HL-60 (cell line): ENCODE data around the gene KIAA1210.

Experiments used
- DNase-seq, 2 experiments: peaks; one replicate each; pipeline ENCODE4 v3.0.0-alpha.2; 2010 to 2020; ENCODE audit warnings: low read depth in 1 of 2, low spot score in 1 of 2
- H3K27ac ChIP-seq: fragments of 250-450 bp; sonication (Bioruptor Pico); replicated peaks from 2 replicates; pipeline ENCODE4 v1.5.1; 2020; ENCODE audit warnings: mild to moderate bottlenecking, moderate library complexity
- H3K27me3 ChIP-seq: fragments of 250-450 bp; sonication (Bioruptor Pico); 2 replicates; pipeline ENCODE4 v1.5.1; 2021; ENCODE audit warnings: mild to moderate bottlenecking, moderate library complexity; ENCODE audit not compliant: insufficient read depth, poor library complexity, severe bottlenecking
- H3K4me3 ChIP-seq: replicated peaks from 2 replicates; pipeline ENCODE4 v1.5.1; 2011; ENCODE audit warnings: mild to moderate bottlenecking, control low read depth, low read length; ENCODE audit not compliant: insufficient read depth
- GABPA ChIP-seq: IDR thresholded peaks from 2 replicates; pipeline ENCODE4 v1.6.1; 2012; ENCODE audit warnings: low read depth
- POLR2AphosphoS5 ChIP-seq: IDR thresholded peaks from 2 replicates; pipeline ENCODE4 v1.6.1; 2012; ENCODE audit warnings: low read depth
- SPI1 ChIP-seq: IDR thresholded peaks from 2 replicates; pipeline ENCODE4 v1.6.1; 2012; ENCODE audit warnings: low read depth, mild to moderate bottlenecking, borderline replicate concordance
- TF ChIP-seq, protein P1 (sequence below): IDR thresholded peaks from one replicate; pipeline ENCODE4 v1.5.1; 2011; ENCODE audit warnings: low read length, control low read depth, inconsistent platforms; ENCODE audit not compliant: insufficient read depth
- TF ChIP-seq, protein P2 (sequence below): IDR thresholded peaks from 2 replicates; pipeline ENCODE4 v1.6.1; 2012; ENCODE audit warnings: low read depth; ENCODE audit not compliant: insufficient replicate concordance

KIAA1210 gene

DNA sequence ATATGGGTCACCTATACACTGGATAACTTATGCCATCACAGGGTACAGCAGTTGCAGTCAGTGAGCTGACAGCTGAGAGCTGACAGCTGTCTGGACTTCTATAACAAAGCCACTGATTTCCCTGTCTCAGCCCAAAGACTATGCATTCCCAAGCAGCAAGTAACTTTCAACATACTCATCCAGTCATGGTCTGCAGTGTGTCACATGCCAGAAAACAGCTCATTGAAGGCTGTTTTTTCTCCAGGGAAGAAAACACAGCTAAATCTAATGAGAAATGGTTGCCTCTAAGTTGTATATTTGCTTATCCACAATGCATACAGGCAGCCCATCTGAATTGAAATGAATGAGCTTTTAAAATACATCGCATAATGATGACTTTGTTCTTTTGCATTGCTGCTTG lies 6.3 kb downstream of the KIAA1210 start:
- no peak overlapping the region for H3K27ac ChIP-seq
- no peak for DNase-seq
- TF ChIP-seq SPI1 (no peak), GABPA (no peak), POLR2AphosphoS5 (no peak)
- TF ChIP-seq, protein P1, sequence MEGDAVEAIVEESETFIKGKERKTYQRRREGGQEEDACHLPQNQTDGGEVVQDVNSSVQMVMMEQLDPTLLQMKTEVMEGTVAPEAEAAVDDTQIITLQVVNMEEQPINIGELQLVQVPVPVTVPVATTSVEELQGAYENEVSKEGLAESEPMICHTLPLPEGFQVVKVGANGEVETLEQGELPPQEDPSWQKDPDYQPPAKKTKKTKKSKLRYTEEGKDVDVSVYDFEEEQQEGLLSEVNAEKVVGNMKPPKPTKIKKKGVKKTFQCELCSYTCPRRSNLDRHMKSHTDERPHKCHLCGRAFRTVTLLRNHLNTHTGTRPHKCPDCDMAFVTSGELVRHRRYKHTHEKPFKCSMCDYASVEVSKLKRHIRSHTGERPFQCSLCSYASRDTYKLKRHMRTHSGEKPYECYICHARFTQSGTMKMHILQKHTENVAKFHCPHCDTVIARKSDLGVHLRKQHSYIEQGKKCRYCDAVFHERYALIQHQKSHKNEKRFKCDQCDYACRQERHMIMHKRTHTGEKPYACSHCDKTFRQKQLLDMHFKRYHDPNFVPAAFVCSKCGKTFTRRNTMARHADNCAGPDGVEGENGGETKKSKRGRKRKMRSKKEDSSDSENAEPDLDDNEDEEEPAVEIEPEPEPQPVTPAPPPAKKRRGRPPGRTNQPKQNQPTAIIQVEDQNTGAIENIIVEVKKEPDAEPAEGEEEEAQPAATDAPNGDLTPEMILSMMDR = no peak
- TF ChIP-seq, protein P2, sequence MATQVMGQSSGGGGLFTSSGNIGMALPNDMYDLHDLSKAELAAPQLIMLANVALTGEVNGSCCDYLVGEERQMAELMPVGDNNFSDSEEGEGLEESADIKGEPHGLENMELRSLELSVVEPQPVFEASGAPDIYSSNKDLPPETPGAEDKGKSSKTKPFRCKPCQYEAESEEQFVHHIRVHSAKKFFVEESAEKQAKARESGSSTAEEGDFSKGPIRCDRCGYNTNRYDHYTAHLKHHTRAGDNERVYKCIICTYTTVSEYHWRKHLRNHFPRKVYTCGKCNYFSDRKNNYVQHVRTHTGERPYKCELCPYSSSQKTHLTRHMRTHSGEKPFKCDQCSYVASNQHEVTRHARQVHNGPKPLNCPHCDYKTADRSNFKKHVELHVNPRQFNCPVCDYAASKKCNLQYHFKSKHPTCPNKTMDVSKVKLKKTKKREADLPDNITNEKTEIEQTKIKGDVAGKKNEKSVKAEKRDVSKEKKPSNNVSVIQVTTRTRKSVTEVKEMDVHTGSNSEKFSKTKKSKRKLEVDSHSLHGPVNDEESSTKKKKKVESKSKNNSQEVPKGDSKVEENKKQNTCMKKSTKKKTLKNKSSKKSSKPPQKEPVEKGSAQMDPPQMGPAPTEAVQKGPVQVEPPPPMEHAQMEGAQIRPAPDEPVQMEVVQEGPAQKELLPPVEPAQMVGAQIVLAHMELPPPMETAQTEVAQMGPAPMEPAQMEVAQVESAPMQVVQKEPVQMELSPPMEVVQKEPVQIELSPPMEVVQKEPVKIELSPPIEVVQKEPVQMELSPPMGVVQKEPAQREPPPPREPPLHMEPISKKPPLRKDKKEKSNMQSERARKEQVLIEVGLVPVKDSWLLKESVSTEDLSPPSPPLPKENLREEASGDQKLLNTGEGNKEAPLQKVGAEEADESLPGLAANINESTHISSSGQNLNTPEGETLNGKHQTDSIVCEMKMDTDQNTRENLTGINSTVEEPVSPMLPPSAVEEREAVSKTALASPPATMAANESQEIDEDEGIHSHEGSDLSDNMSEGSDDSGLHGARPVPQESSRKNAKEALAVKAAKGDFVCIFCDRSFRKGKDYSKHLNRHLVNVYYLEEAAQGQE = no peak
- no peak overlapping the region for H3K4me3 ChIP-seq
- peaks cover 2% of the 10 kb centered on the region for H3K27me3 ChIP-seq

DNA sequence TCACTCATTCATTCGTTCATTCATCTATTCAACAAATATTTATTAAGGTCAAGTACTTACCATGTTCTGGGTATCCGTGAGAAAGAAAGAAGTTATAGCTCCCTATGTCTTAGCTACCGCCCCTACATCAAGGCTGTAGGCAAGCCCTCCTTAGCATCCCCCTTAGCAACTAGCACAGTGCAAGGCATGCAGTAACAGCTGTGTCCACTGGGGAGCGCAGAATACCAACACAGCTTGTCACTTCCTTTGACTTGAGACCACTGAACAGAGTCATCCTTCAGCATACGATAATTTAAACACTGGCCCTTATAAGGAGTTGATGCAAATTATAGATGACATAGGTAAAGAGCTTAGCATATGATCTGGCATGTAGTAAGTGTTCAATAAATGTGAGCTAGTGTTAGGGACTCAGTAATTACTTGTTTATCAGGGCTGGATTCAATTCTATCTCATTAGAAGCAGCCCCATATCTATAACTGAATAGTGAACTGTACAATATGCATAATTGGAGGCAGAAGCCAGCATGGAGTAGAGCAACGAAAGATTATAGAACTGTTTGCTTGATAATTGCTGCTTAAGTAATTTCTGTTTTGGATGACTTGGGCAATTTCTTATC lies 8.7 kb downstream of the KIAA1210 start:
- DNase-seq = peak in 1 of 2 experiments; percentile 21
- H3K27ac ChIP-seq = no peak overlapping the region
- no peak overlapping the region for H3K4me3 ChIP-seq
- H3K27me3 ChIP-seq = peaks cover 2% of the 10 kb centered on the region
- no peak for TF ChIP-seq SPI1
- no peak for TF ChIP-seq GABPA
- TF ChIP-seq, protein P1 = peak; percentile 60
- TF ChIP-seq, protein P2 = no peak
- no peak for TF ChIP-seq POLR2AphosphoS5

DNA sequence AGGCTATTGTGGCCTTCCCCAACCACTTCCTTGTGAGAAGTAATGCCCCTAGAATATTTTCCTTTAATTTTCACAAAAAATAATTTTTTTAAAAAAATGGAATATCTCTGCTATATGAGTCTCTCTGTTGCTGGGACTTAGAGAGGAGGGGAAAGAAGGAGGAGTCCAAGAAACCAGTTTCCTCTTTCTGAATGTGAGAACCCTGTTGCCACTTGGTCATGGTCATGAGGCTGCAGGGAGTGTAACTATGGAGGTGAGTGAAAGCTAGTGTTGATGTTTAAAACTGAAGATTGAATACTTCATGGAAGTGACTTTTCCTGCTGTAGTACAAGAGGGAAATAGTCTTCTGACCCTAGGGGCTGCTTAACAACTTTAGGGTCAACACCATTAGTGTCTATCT lies 20.4 kb downstream of the KIAA1210 start:
- DNase-seq = no peak
- TF ChIP-seq POLR2AphosphoS5 = no peak
- no peak for TF ChIP-seq SPI1
- TF ChIP-seq, protein P1 = no peak
- TF ChIP-seq, protein P2 = no peak
- no peak for TF ChIP-seq GABPA
- Histone ChIP-seq H3K27ac (no peak overlapping the region), H3K4me3 (no peak overlapping the region), H3K27me3 (no peaks in the 10 kb centered on the region)
